B cell (primary cell): ENCODE results near the gene CDC42BPA.

Experiments used
- CTCF ChIP-seq: fragments of 200-600 bp; IDR thresholded peaks from one replicate; pipeline ENCODE4 v1.8.0; 2022; ENCODE audit warnings: antibody characterized with exemption, mild to moderate bottlenecking
- EZH2 ChIP-seq: IDR thresholded peaks from 2 replicates; pipeline ENCODE4 v1.6.1; 2012; ENCODE audit warnings: borderline replicate concordance, low read depth, mild to moderate bottlenecking, moderate library complexity, low read length; ENCODE audit not compliant: insufficient read depth, poor library complexity, severe bottlenecking

- TF ChIP-seq CTCF (no peak), EZH2 (no peak)
These were observed at the start of gene CDC42BPA for GRCh38 chr1:227318016-227318852.
